Stimulated activated CD4-positive, alpha-beta T cell treated with anti-CD3 and anti-CD28 coated beads, Interleukin-15, amount 100 ng/mL, for 48 hours (primary cell): ENCODE measurements around the gene MKI67.
"Not testable (repeated sequence)": the region's sequence is repeated elsewhere in the genome, so short reads cannot be mapped to it uniquely, and the experiment has no call there.

Experiments
- DNase-seq, 2 donors: peaks; one replicate each; pipeline ENCODE4 v3.0.0-alpha.2; 2020; ENCODE audit warnings: low read depth in 2 of 2

The MKI67 gene

GRCh38 chr10:128110339-128110738, 15.9 kb downstream of the MKI67 start:
- DNase-seq, result no peak

- no peak for DNase-seq
Observed at GRCh38 chr10:128109707-128110106, 16.5 kb downstream of the MKI67 start.

DNA sequence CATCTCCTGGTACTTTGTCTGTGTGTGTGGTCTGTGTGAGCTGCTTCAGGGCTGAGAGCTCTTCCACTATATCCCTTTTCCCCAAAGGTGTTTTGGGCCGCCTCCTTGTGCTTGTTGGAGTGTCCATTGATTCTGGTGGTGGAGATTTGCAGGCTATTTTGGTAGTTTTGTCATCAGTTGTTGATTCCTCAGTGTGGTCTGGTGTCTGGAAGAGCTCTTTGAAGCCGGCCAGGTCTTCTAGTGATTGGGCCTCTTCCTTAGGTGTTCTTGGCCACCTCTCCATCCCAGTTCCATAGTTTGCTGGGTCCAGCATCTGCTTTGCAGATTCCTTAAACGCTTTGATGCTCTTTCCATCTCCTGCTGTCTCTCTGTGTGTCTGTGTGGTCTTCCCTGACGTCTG, 20.8 kb downstream of the MKI67 start:
- no peak for DNase-seq

DNA sequence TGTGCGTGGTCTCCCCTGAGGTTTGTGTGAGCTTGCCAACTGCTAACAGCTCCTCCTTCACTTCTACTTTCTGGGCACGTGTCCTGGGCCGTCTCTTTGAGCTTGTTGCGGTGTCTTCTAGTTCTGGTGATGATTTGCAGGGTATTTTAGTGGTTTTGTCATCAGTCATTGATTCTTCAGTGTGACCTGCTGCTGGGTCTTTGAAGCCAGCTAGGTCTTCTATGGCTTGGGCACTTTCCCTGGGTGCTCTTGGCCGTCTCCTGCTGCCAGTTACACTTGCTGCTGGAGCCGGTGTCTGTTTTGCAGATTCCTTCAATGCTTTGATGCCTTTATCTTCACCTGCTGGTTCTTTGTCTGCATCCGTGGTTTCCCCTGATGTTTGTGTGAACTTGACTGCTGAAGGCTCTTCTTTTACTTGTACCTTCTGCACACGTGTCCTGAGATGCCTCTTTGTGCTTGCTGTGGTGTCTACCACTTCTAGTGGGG, 23.0 kb downstream of the MKI67 start:
- DNase-seq, result no peak

GRCh38 chr10:128102480-128103228, 23.6 kb downstream of the MKI67 start:
- DNase-seq, result no peak

GRCh38 chr10:128101901-128102300, 24.3 kb downstream of the MKI67 start:
- no peak for DNase-seq

DNA sequence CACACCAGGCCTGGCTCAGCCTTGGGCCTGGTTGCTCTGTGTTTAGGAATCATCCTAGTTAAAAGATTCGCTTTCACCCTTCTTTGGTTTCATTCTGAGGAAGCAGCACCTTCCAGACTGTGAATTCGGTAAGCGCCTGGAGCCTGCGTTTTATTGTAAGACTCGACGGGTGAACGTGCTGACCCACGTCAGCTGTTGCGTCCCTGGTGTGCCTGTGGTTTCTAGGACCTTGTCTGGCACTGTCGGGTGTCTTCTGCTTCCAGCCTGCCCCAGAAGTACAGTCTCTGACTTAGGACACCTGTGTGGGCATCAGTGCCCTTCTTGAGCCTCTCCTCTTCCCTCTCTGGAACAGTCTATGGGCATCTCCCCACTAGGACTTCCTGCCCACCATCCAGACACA, 26.3 kb downstream of the MKI67 start:
- no peak for DNase-seq

- no peak for DNase-seq
Observed at GRCh38 chr10:128098631-128099030, 27.6 kb downstream of the MKI67 start.

DNA sequence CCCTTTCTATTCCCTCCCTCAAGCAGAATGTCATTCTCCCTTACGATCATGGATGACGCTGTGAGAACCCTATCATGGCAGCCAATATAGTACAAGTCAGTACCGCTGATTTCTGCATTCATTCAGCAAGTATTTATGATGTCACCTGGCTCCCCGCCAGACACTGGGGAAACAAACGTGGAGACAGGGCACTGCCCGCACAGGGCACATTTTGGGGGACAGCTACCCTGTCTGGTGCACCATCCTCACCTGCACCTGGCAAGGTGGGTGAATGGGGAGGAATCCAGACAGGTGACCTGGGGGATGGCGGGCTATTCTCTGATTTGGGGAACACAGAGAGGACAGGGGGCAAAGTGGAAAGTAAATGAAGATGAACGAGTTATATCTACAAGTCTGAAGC, 28.4 kb downstream of the MKI67 start:
- no peak for DNase-seq

DNA sequence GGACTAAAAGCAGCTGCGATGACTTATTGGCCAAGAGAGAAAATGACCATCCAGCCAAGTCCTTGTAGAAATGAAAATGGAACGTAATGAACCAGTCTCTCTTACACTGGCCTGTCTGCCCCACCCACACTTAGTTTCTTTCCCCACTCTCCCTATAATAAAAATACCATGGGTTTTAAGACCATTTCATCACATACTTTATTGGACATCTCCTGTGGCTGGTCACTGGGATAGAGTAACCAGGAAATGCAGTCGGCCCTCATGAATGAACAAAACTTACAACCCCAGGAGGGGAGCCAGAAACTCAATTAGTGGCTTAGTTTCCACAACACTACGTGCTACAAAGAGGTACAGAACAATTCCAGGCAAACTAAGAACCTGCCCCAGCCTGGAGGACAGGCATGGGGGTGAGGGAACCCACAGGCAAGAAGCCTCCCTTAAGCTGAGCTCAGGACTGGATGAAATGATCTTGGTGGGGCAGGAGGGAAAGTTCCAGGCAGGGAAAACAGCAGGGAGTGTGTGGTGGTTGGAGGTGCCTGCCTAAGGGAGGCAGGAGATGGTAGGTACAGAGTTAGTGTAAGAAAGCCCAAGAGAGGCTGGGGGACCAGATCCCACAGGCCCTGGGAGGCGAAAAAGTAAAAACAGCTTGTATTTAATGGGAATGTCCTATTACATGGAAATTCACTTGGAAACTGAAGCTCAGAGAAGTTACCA, 29.6 kb downstream of the MKI67 start:
- no peak for DNase-seq

GRCh38 chr10:128095753-128096469, 30.3 kb downstream of the MKI67 start:
- no peak for DNase-seq

DNA sequence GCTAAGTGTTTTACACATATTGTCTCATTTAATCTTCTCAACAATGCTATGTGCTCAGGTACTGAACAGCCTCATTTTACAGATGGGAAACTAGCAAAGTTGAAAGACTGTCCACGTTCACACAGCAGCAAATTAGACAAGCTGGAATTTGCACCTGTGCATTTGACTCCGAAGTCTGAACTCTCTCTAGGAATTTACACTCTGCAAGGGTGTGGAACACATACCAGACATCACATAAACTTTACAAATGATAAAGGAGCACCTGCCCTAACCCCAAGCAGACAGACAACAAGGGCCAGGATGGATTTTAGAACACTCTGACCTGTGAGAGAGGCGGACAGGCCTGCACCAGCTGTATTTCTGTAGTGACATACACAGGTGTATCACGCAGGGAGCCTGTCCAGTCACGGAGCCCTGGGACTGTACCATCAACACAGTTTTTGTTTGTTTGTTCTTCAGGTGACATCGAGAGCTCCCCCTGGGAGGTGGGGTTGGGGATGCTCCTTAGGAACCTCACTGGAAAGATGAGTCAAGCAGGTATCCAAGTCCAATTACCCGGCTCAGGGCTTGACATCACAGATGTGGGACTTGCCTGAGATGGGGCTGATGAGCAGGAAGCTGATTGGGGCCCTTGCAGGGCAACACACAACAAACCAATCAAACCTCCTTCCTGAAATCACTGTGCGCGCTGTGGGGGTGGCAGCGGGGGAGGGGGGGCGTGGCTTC, 31.0 kb downstream of the MKI67 start:
- DNase-seq, result no peak

- not testable (repeated sequence) for DNase-seq
Observed at GRCh38 chr10:128094596-128094995, 31.6 kb downstream of the MKI67 start.

DNA sequence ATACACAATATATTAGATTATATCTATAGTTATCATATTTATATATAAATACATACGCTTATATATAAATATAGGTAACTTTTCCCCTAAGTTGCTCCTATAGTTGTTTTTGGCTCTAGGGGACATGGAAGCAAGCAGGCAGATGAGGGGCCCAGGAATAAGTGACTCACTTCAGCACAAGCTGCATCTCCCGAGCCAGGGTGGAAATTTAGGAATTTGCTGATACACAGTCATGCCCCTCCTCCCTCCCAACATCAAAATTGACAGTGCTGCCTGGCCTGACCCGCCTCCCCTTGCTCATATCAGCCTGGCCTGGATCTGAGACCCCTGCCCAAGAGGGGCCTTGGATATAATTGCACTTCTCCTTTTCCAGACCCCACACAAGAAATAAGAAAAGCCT, 33.8 kb downstream of the MKI67 start:
- no peak for DNase-seq

- DNase-seq, result no peak
Observed at GRCh38 chr10:128091636-128092210, 34.5 kb downstream of the MKI67 start.

DNA sequence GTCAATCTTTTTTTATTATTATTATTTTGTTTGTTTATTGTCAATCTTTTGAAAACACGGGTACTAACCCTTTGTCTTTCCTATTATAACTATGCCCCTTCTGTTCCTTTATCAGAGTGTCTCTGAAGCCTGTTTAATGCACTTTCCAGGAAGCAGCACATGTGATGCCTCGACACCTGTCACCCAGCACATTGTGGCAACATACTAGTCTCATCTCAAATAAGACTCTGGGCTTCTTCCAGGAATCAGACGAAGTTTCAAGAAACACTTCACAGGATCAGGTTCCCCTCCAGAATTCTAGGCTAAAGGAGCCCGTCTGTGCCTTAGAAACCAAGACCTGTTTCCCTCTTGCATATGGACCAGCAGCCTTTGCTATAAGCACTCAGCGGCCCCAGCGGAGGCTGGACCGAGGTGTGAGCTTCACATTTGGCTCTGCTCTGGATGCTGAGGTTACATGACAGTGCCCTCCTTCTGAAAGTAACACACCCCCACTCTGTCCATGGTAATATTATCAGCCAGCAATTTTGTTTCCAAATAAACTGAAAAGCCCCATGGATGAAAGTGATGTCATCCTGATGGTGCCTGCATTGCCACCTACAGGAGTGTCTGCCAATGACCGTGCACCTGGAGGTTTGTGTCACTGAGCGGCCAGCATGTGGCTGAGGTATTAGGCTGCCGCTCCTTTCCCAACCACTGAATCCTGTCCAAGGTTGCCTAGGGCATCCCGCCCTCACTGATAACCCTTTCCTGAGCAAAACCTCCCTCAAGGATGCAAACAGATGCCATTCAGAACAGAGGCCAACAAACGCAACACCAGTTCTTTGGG, 38.1 kb downstream of the MKI67 start:
- no peak for DNase-seq

- DNase-seq, result no peak
Observed at GRCh38 chr10:128087146-128087883, 38.9 kb downstream of the MKI67 start.

DNA sequence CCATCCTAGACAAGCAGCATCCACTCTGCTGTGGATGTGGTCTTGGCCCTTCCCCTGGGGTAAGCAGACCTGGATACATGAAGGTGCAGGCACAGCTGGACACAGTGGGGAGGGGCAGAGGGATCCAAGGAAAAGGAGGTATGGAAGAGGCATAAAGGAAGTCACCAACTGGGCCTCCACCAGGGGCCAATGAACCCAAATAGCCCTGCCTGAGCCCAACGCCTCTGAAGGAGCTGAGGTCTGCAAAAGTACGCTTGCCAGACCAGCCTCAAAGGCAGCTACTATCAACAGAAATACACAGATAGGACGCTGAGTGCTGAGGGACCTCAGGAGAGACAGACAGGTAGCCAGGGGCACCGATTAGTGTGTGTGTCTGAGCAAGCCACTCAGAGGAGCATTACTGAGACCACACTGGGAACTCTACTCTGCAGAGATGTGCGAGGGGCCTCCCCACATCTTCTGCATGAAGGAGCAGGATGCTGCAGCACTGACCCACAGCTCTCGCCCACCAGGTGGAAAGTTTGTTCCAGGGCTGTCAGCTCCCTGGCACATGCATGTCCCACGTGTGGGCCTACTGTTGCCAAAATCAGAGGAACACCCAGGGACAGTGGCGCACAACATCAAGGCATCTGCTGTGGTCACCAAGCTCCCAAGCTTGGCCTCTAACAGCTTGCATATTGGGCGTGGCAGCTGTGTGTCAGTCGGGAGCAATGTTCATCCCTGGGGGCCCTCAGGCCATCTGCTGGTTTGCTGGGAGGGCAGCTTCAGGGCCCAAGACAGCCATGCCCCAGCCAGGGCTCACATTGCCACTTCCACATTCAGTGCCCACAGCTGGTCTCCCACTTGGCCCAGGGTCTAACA, 40.0 kb downstream of the MKI67 start:
- DNase-seq, result no peak

- DNase-seq, result no peak
Observed at GRCh38 chr10:128084991-128085390, 41.2 kb downstream of the MKI67 start.
